Mesenchymal stem cell (in vitro differentiated cells and primary cell): ENCODE measurements around the gene GAST.
A peak's percentile ranks its signal among the peaks of the same experiment; 100 is the strongest.

Experiments used
- DNase-seq: peaks from one replicate; pipeline ENCODE4 v3.0.0-alpha.2; 2013
- H2AFZ ChIP-seq: one replicate; pipeline ENCODE4 v1.6.1; 2013; ENCODE audit warnings: low read depth, mild to moderate bottlenecking, control low read depth, inconsistent platforms, low read length, moderate library complexity
- H2AK5ac ChIP-seq: 2 replicates; pipeline ENCODE4 v1.6.1; 2013; ENCODE audit warnings: low read length, moderate library complexity, mild to moderate bottlenecking, inconsistent platforms; ENCODE audit not compliant: severe bottlenecking
- H2BK120ac ChIP-seq: one replicate; pipeline ENCODE4 v1.6.1; 2013; ENCODE audit warnings: low read depth, mild to moderate bottlenecking, inconsistent platforms, low read length, moderate library complexity
- H2BK12ac ChIP-seq, 2 experiments: one replicate each; pipeline ENCODE4 v1.6.1; 2013; ENCODE audit warnings: inconsistent platforms in 2 of 2, low read length in 2 of 2, mild to moderate bottlenecking in 2 of 2, moderate library complexity in 2 of 2, control low read depth in 1 of 2
- H2BK15ac ChIP-seq: one replicate; pipeline ENCODE4 v1.6.1; 2013; ENCODE audit warnings: mild to moderate bottlenecking, low read depth, inconsistent platforms; ENCODE audit not compliant: poor library complexity, severe bottlenecking
- H2BK5ac ChIP-seq: 2 replicates; pipeline ENCODE4 v1.6.1; 2013; ENCODE audit warnings: low read depth, mild to moderate bottlenecking, low read length, control low read depth, inconsistent platforms; ENCODE audit not compliant: poor library complexity, severe bottlenecking
- H3K14ac ChIP-seq, 2 experiments: one replicate each; pipeline ENCODE4 v1.6.1; 2013; ENCODE audit warnings: inconsistent platforms in 2 of 2, low read length in 2 of 2, control low read depth in 1 of 2, mild to moderate bottlenecking in 1 of 2, moderate library complexity in 1 of 2
- H3K18ac ChIP-seq, 2 experiments: one replicate each; pipeline ENCODE4 v1.6.1; 2013; ENCODE audit warnings: inconsistent platforms in 2 of 2, low read length in 2 of 2, control low read depth in 1 of 2, low read depth in 1 of 2, mild to moderate bottlenecking in 1 of 2
- H3K23ac ChIP-seq, 2 experiments: one replicate each; pipeline ENCODE4 v1.6.1; 2013; ENCODE audit warnings: inconsistent platforms in 2 of 2, low read length in 2 of 2, mild to moderate bottlenecking in 2 of 2, moderate library complexity in 2 of 2, control low read depth in 1 of 2
- H3K27ac ChIP-seq: 2 replicates; pipeline ENCODE4 v1.5.1; 2013; ENCODE audit warnings: mild to moderate bottlenecking, moderate library complexity, low read length, control low read depth, inconsistent platforms; ENCODE audit not compliant: poor library complexity, severe bottlenecking
- H3K27me3 ChIP-seq, 2 experiments: 2 replicates each; pipeline versions ENCODE4 v1.6.1 to v1.7.0; 2013; ENCODE audit warnings: low read length in 2 of 2, mild to moderate bottlenecking in 2 of 2, moderate library complexity in 2 of 2, control low read depth in 1 of 2, inconsistent platforms in 1 of 2; ENCODE audit not compliant: control insufficient read depth in 1 of 2, insufficient read depth in 1 of 2
- H3K36me3 ChIP-seq, 2 experiments: 2 replicates each; pipeline versions ENCODE4 v1.6.1 to v1.7.0; 2013; ENCODE audit warnings: low read length in 2 of 2, control low read depth in 1 of 2, inconsistent platforms in 1 of 2, low read depth in 1 of 2, mild to moderate bottlenecking in 1 of 2; ENCODE audit not compliant: insufficient read depth in 2 of 2, control insufficient read depth in 1 of 2
- H3K4ac ChIP-seq, 2 experiments: one replicate each; pipeline ENCODE4 v1.6.1; 2013; ENCODE audit warnings: inconsistent platforms in 2 of 2, low read length in 2 of 2, mild to moderate bottlenecking in 2 of 2, moderate library complexity in 2 of 2, control low read depth in 1 of 2, low read depth in 1 of 2
- H3K4me1 ChIP-seq: 2 replicates; pipeline ENCODE4 v1.6.1; 2013; ENCODE audit warnings: low read depth, low read length, control low read depth; ENCODE audit not compliant: control insufficient read depth, insufficient read depth
- H3K4me2 ChIP-seq: 2 replicates; pipeline ENCODE4 v1.6.1; 2013; ENCODE audit warnings: low read length, mild to moderate bottlenecking, inconsistent platforms; ENCODE audit not compliant: poor library complexity, severe bottlenecking
- H3K4me3 ChIP-seq, 2 experiments: 2 replicates each; pipeline versions ENCODE4 v1.5.1 to v1.7.0; 2013; ENCODE audit warnings: low read length in 2 of 2, mild to moderate bottlenecking in 2 of 2, control low read depth in 1 of 2, low read depth in 1 of 2; ENCODE audit not compliant: insufficient read depth in 1 of 2
- H3K79me1 ChIP-seq: replicated peaks from 2 replicates; pipeline ENCODE4 v1.6.1; 2013; ENCODE audit warnings: mild to moderate bottlenecking, control low read depth, low read length, inconsistent platforms; ENCODE audit not compliant: poor library complexity, severe bottlenecking
- H3K9ac ChIP-seq: 2 replicates; pipeline ENCODE4 v1.7.0; 2013; ENCODE audit warnings: mild to moderate bottlenecking, low read length, moderate library complexity
- H3K9me3 ChIP-seq: 2 replicates; pipeline ENCODE4 v1.7.0; 2013; ENCODE audit warnings: mild to moderate bottlenecking, low read length; ENCODE audit not compliant: control insufficient read depth
- H4K8ac ChIP-seq: one replicate; pipeline ENCODE4 v1.6.1; 2013; ENCODE audit warnings: inconsistent platforms, mild to moderate bottlenecking, low read length, moderate library complexity
- H4K91ac ChIP-seq: one replicate; pipeline ENCODE4 v1.6.1; 2013; ENCODE audit warnings: mild to moderate bottlenecking, low read length, inconsistent platforms
- WGBS: methylation state at CpG from one replicate; pipeline ENCODE4 v1.1.7; 2013; ENCODE audit warnings: mixed read lengths; 5-methylcytosine and 5-hydroxymethylcytosine counted together

Gene GAST

DNA sequence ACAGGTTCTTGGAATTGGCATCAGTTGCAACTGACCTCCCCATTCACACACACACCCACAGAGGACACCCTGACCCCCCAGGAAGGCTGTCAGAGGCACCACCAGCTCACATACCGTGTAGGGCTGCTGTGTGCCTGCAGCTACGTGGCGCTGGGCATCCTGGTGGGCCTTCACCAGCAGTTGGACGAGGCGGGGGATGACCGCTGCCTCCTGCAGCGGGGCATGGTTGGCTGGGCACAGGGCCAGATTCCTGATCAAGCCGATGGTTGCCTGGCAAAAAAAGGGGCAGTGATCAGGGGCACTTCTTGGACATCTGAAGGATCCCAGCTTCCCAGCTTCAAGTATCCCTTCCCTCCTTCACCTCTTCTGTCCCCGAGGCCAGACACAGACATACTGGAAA is 46.5 kb downstream of the GAST start:
- H3K23ac ChIP-seq, result no peak overlapping the region
- H2BK15ac ChIP-seq, result no peak overlapping the region
- H3K4me1 ChIP-seq, result peaks cover 8% of the 10 kb centered on the region
- H2BK120ac ChIP-seq, result no peak overlapping the region
- H3K14ac ChIP-seq, result no peak overlapping the region
- no peak overlapping the region for H2BK12ac ChIP-seq
- WGBS, result over 99% methylated on average over 9 of the region's 9 CpGs
- H2BK5ac ChIP-seq, result no peak overlapping the region
- no peak overlapping the region for H2AK5ac ChIP-seq
- no peak overlapping the region for H2AFZ ChIP-seq
- no peak overlapping the region for H3K4ac ChIP-seq
- H3K36me3 ChIP-seq, result peaks cover 0 to 93% of the 10 kb centered on the region in 2 experiments
- no peak for DNase-seq
- no peak overlapping the region for H4K8ac ChIP-seq
- no peaks in the 10 kb centered on the region for H3K9me3 ChIP-seq
- no peak overlapping the region for H3K4me3 ChIP-seq
- H3K79me1 ChIP-seq, result peaks cover 35% of the 10 kb centered on the region
- no peak overlapping the region for H4K91ac ChIP-seq
- no peak overlapping the region for H3K18ac ChIP-seq
- no peak overlapping the region for H3K9ac ChIP-seq
- peaks cover 0 to 7% of the 10 kb centered on the region in 2 experiments for H3K27me3 ChIP-seq
- H3K27ac ChIP-seq, result no peak overlapping the region
- peak overlapping the region; percentile 8 for H3K4me2 ChIP-seq

DNA sequence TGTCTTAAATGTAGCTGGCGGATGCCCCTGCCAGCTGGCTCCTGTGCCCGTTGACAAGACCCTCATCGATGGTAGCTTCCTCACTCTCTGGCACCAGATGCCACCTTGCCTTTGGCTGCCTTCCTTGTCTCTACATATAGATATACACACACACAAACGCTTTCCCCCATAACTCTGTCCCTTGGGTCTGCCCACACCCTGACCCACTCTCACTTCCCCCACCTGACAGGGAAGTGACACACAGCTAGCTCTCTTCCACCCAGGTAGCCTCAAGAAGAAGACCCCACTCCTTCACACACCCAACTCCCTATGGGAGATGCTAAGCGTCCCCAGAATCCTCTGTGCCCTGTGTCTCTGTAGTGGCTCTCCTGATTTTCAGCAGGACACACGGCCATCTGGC is 48.7 kb downstream of the GAST start:
- Histone ChIP-seq H2BK120ac (no peak overlapping the region), H4K91ac (no peak overlapping the region), H3K4me1 (peaks cover 6% of the 10 kb centered on the region), H3K79me1 (peaks cover 32% of the 10 kb centered on the region), H3K27ac (no peak overlapping the region), H4K8ac (no peak overlapping the region), H3K4me3 (no peak overlapping the region), H3K9ac (no peak overlapping the region), H3K23ac (no peak overlapping the region), H3K14ac (no peak overlapping the region), H3K4ac (no peak overlapping the region), H3K4me2 (no peak overlapping the region), H3K27me3 (peaks cover 0 to 4% of the 10 kb centered on the region in 2 experiments), H2BK5ac (no peak overlapping the region), H3K36me3 (peaks cover 0 to 91% of the 10 kb centered on the region in 2 experiments), H2AFZ (no peak overlapping the region), H2AK5ac (no peak overlapping the region), H3K9me3 (no peaks in the 10 kb centered on the region), H2BK12ac (no peak overlapping the region), H2BK15ac (no peak overlapping the region), H3K18ac (no peak overlapping the region)
- no peak for DNase-seq
- 97% methylated on average over 6 of the region's 6 CpGs for WGBS

DNA sequence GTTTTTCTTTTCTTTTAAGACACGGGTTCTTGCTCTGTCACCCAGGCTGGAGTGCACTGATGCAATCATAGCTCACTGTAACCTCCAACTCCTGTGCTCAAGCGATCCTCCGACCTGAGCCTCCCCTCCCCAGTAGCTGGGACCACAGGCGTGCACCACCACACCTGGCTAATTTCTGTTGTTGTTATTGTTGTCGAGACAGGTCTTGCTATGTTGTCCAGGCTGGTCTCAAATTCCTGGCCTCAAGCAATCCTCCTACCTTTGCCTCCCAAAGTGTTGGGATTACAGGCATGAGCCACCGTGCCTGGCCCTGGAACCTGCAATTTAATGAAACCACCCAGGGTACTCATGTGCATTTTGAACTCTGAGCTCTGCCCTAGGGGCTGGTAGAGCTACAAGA is 50.3 kb downstream of the GAST start:
- Histone ChIP-seq H3K18ac (no peak overlapping the region), H2BK5ac (no peak overlapping the region), H3K4ac (no peak overlapping the region), H4K8ac (no peak overlapping the region), H3K4me2 (no peak overlapping the region), H3K4me1 (peaks cover 6% of the 10 kb centered on the region), H4K91ac (no peak overlapping the region), H2AK5ac (no peak overlapping the region), H3K14ac (no peak overlapping the region), H3K36me3 (peaks cover 0 to 88% of the 10 kb centered on the region in 2 experiments), H3K23ac (no peak overlapping the region), H3K9me3 (no peaks in the 10 kb centered on the region), H3K27ac (no peak overlapping the region), H2BK120ac (no peak overlapping the region), H3K4me3 (no peak overlapping the region), H3K79me1 (peaks cover 30% of the 10 kb centered on the region), H2AFZ (no peak overlapping the region), H3K9ac (no peak overlapping the region), H2BK12ac (no peak overlapping the region), H2BK15ac (no peak overlapping the region), H3K27me3 (peaks cover 0 to 4% of the 10 kb centered on the region in 2 experiments)
- DNase-seq, result no peak
- WGBS, result 85% methylated on average over 6 of the region's 6 CpGs

DNA sequence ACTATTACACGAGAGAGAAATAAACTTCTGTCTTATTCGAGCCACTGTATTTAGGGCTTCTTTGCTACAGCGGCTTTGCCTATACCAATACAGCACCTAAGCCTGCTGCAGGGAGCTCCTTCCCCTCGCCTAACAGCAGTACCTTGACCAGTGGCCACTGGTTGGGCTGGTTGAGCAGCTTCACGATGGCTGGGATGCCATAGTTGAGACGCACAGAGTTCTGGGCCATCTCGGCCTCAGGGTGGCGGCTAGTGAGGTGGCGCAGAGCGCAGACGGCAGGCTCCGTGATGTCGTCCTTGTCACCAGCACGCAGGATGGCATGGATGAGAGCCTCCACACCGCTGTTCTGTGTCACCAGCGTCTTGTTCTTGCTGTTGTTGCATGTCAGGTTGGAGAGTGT is 50.7 kb downstream of the GAST start:
- no peak overlapping the region for H2BK15ac ChIP-seq
- H3K79me1 ChIP-seq, result peaks cover 30% of the 10 kb centered on the region
- H2AFZ ChIP-seq, result no peak overlapping the region
- no peak overlapping the region for H2AK5ac ChIP-seq
- H2BK12ac ChIP-seq, result no peak overlapping the region
- no peak overlapping the region for H3K27ac ChIP-seq
- peaks cover 6% of the 10 kb centered on the region for H3K4me1 ChIP-seq
- no peak overlapping the region for H2BK5ac ChIP-seq
- H3K9me3 ChIP-seq, result no peaks in the 10 kb centered on the region
- H2BK120ac ChIP-seq, result no peak overlapping the region
- peaks cover 0 to 4% of the 10 kb centered on the region in 2 experiments for H3K27me3 ChIP-seq
- no peak overlapping the region for H3K18ac ChIP-seq
- H3K14ac ChIP-seq, result no peak overlapping the region
- H4K8ac ChIP-seq, result no peak overlapping the region
- no peak overlapping the region for H3K23ac ChIP-seq
- no peak overlapping the region for H3K4ac ChIP-seq
- no peak overlapping the region for H4K91ac ChIP-seq
- over 99% methylated on average over 12 of the region's 16 CpGs for WGBS
- no peak overlapping the region for H3K9ac ChIP-seq
- H3K4me3 ChIP-seq, result no peak overlapping the region
- peaks cover 0 to 88% of the 10 kb centered on the region in 2 experiments for H3K36me3 ChIP-seq
- H3K4me2 ChIP-seq, result no peak overlapping the region
- no peak for DNase-seq
